ENCODE measurements around the gene IGIP.

GRCh38 chr5:140113699-140114263 is 12.0 kb upstream of the IGIP start, which contains the start of gene PURA:
- TF ChIP-seq, protein P1, sequence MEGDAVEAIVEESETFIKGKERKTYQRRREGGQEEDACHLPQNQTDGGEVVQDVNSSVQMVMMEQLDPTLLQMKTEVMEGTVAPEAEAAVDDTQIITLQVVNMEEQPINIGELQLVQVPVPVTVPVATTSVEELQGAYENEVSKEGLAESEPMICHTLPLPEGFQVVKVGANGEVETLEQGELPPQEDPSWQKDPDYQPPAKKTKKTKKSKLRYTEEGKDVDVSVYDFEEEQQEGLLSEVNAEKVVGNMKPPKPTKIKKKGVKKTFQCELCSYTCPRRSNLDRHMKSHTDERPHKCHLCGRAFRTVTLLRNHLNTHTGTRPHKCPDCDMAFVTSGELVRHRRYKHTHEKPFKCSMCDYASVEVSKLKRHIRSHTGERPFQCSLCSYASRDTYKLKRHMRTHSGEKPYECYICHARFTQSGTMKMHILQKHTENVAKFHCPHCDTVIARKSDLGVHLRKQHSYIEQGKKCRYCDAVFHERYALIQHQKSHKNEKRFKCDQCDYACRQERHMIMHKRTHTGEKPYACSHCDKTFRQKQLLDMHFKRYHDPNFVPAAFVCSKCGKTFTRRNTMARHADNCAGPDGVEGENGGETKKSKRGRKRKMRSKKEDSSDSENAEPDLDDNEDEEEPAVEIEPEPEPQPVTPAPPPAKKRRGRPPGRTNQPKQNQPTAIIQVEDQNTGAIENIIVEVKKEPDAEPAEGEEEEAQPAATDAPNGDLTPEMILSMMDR (IDR thresholded peaks at IDR 0.05), result peak; percentile 17
- no peak for TF ChIP-seq EZH2 (IDR thresholded peaks at IDR 0.05; ENCODE audit: borderline replicate concordance, insufficient read depth, low read depth, low read length, poor library complexity, severe bottlenecking)
